K562 (cell line): ENCODE results near the gene ANKLE2. TPM values are rescaled to one million over a fixed set of nuclear protein-coding genes. Genes with fewer than 3 reads are reported as not detected.
A peak's percentile ranks its signal among the peaks of the same experiment; 100 is the strongest.

ENCODE experiments used
- COPS2 ChIP-seq: fragments of 450-650 bp; conservative IDR thresholded peaks from 2 replicates; pipeline ENCODE4 v1.6.1; 2016; ENCODE audit warnings: mild to moderate bottlenecking, moderate library complexity
- CXXC5 ChIP-seq: fragments of 250-450 bp; sonication (Bioruptor Pico); IDR thresholded peaks from 2 replicates; pipeline ENCODE4 v1.8.0; 2022; ENCODE audit warnings: inconsistent platforms, mild to moderate bottlenecking, moderate library complexity
- DMBX1 ChIP-seq: fragments of 250-450 bp; sonication (Bioruptor Pico); IDR thresholded peaks from 2 replicates; pipeline ENCODE4 v1.8.0; 2022; ENCODE audit warnings: inconsistent platforms, mild to moderate bottlenecking, moderate library complexity, borderline replicate concordance
- FOXP1 ChIP-seq: sonication (generic); formaldehyde crosslinking; IDR thresholded peaks from 2 replicates; pipeline ENCODE4 v1.8.0; 2022; ENCODE audit warnings: mild to moderate bottlenecking, missing genetic modification reagents
- HDAC1 ChIP-seq, 2 experiments: fragments of 450-650 bp; IDR thresholded peaks; 2 replicates each; pipeline ENCODE4 v1.6.1; 2016 to 2017; ENCODE audit warnings: inconsistent platforms in 1 of 2, mild to moderate bottlenecking in 1 of 2, moderate library complexity in 1 of 2
- HMG20B ChIP-seq: fragments of 250-450 bp; sonication (Bioruptor Pico); IDR thresholded peaks from 2 replicates; pipeline ENCODE4 v1.5.0; 2021; ENCODE audit warnings: mild to moderate bottlenecking
- HMGN3 ChIP-seq: IDR thresholded peaks from 2 replicates; pipeline ENCODE4 v1.6.1; 2011; ENCODE audit warnings: borderline replicate concordance, low read depth, mild to moderate bottlenecking, mixed read lengths, low read length; ENCODE audit not compliant: insufficient read length; ENCODE audit errors: extremely low read depth
- ILF3 ChIP-seq: fragments of 450-650 bp; IDR thresholded peaks from 2 replicates; pipeline ENCODE4 v1.6.1; 2018; ENCODE audit warnings: antibody characterized with exemption, mild to moderate bottlenecking, moderate library complexity, borderline replicate concordance
- NCOA6 ChIP-seq: fragments of 450-650 bp; IDR thresholded peaks from 2 replicates; pipeline ENCODE4 v1.6.1; 2017; ENCODE audit warnings: mild to moderate bottlenecking
- NCOR1 ChIP-seq: fragments of 450-650 bp; IDR thresholded peaks from 2 replicates; pipeline ENCODE4 v1.6.1; 2016; ENCODE audit warnings: mild to moderate bottlenecking, moderate library complexity
- NFIC ChIP-seq: fragments of 450-650 bp; IDR thresholded peaks from 2 replicates; pipeline ENCODE4 v1.6.1; 2017; ENCODE audit warnings: mild to moderate bottlenecking, inconsistent platforms
- PCBP2 ChIP-seq: fragments of 200-400 bp; formaldehyde crosslinking; IDR thresholded peaks from 2 replicates; pipeline ENCODE4 v1.6.1; 2018; ENCODE audit warnings: low read length, low read depth, mild to moderate bottlenecking, moderate library complexity; ENCODE audit not compliant: poor library complexity, severe bottlenecking
- POU5F1 ChIP-seq: fragments of 150-350 bp; IDR thresholded peaks from 2 replicates; pipeline ENCODE4 v1.6.1; 2014; ENCODE audit warnings: borderline replicate concordance, low read length, low read depth, mild to moderate bottlenecking; ENCODE audit not compliant: partially characterized antibody
- RB1 ChIP-seq: fragments of 450-650 bp; IDR thresholded peaks from 2 replicates; pipeline ENCODE4 v1.6.1; 2017; ENCODE audit warnings: low read depth, mild to moderate bottlenecking
- RBFOX2 ChIP-seq: fragments of 200-400 bp; formaldehyde crosslinking; IDR thresholded peaks from 2 replicates; pipeline ENCODE4 v1.6.1; 2017; ENCODE audit warnings: low read depth, mild to moderate bottlenecking, low read length, moderate library complexity
- RCOR1 ChIP-seq, 2 experiments: IDR thresholded peaks; 2 replicates each; pipeline ENCODE4 v1.6.1; 2012; ENCODE audit warnings: low read depth in 2 of 2, low read length in 2 of 2, borderline replicate concordance in 1 of 2, improper control_type of control experiment in 1 of 2
- RNF2 ChIP-seq: sonication (generic); IDR thresholded peaks from 2 replicates; pipeline ENCODE4 v1.6.1; 2016
- SAFB ChIP-seq: fragments of 200-400 bp; formaldehyde crosslinking; IDR thresholded peaks from 2 replicates; pipeline ENCODE4 v1.6.1; 2017; ENCODE audit warnings: low read depth, low read length, borderline replicate concordance
- SOX6 ChIP-seq: fragments of 450-650 bp; IDR thresholded peaks from 2 replicates; pipeline ENCODE4 v1.6.1; 2014; ENCODE audit warnings: mild to moderate bottlenecking
- SRSF1 ChIP-seq: fragments of 200-400 bp; formaldehyde crosslinking; IDR thresholded peaks from 2 replicates; pipeline ENCODE4 v1.6.1; 2017; ENCODE audit warnings: mild to moderate bottlenecking, low read depth, low read length, moderate library complexity
- TEAD4 ChIP-seq, 2 experiments: sonication (generic) in 1 of 2; formaldehyde crosslinking in 1 of 2; IDR thresholded peaks; 2 replicates each; pipeline versions ENCODE4 v1.6.1 to v1.8.0; 2012 to 2022; ENCODE audit warnings: borderline replicate concordance in 1 of 2, inconsistent platforms in 1 of 2, low read length in 1 of 2, mild to moderate bottlenecking in 1 of 2, missing genetic modification reagents in 1 of 2
- ZC3H11A ChIP-seq: IDR thresholded peaks from 2 replicates; pipeline ENCODE4 v1.6.1; 2012; ENCODE audit warnings: low read depth, low read length, improper control_type of control experiment
- ZKSCAN1 ChIP-seq: fragments of 150-350 bp; IDR thresholded peaks from 2 replicates; pipeline ENCODE4 v1.6.1; 2016; ENCODE audit warnings: low read depth, low read length
- ZNF511 ChIP-seq: sonication (generic); formaldehyde crosslinking; IDR thresholded peaks from 2 replicates; pipeline ENCODE4 v1.8.0; 2022; ENCODE audit warnings: mild to moderate bottlenecking, missing genetic modification reagents
- ZNF699 ChIP-seq: fragments of 250-450 bp; sonication (Bioruptor Pico); IDR thresholded peaks from 2 replicates; pipeline ENCODE4 v1.8.0; 2021; ENCODE audit warnings: mild to moderate bottlenecking, moderate library complexity; ENCODE audit not compliant: insufficient replicate concordance
- polyA plus RNA-seq, 8 experiments: library from polyadenylated mRNA; depleted of rRNA in 4 of 8; stranded (reverse) in 5 of 8; unstranded in 3 of 8; fragments of >200 nt; fragmentation: Nextera tagmentation in 2 of 8; fragmentation: Illumina TruSeq in 1 of 8; extraction: Ambion mirVana in 2 of 8; extraction: Trizol in 1 of 8; gene quantifications; 2 replicates each; pipeline versions ENCODE4 v1.2.1 to v1.2.3, GENCODE V29; 2011 to 2014; ENCODE audit warnings: inconsistent platforms in 1 of 8, missing spikeins in 1 of 8
- total RNA-seq, 7 experiments: library from RNA; depleted of rRNA in 6 of 7; stranded (reverse); fragments of >200 nt in 6 of 7; fragmentation: Illumina TruSeq in 2 of 7; extraction: Trizol in 2 of 7; gene quantifications; 2 replicates each; pipeline versions ENCODE4 v1.2.1 to v1.2.3, GENCODE V29; 2011 to 2021; ENCODE audit warnings: low replicate concordance in 1 of 7
- TF ChIP-seq, protein P1 (sequence below): fragments of 450-650 bp; formaldehyde crosslinking; IDR thresholded peaks from 2 replicates; pipeline ENCODE4 v1.4.0; 2020; ENCODE audit warnings: mild to moderate bottlenecking, mixed read lengths

The ANKLE2 gene
- total and polyA plus RNA-seq, 9 of the 15 experiments (the other 6 are each of a cell fraction or from before 2014, with no cell fraction given), result 3.2 to 57.7 (median 45.6) TPM

- no peak for TF ChIP-seq COPS2
- TF ChIP-seq RB1, result peak; percentile 81
- no peak for TF ChIP-seq SRSF1
- TF ChIP-seq RNF2, result peak; percentile 67; the same call in 1 of the 2 replicates
- no peak for TF ChIP-seq POU5F1
- TF ChIP-seq FOXP1, result peak; percentile 23; the same call in 1 of the 2 replicates
- no peak for TF ChIP-seq NCOA6
- TF ChIP-seq NFIC, result peak; percentile 21; the same call in 1 of the 2 replicates
- no peak for TF ChIP-seq NCOR1
- no peak for TF ChIP-seq ZNF699
- no peak for TF ChIP-seq ILF3
- TF ChIP-seq DMBX1 (CRISPR knock-in tag), result no peak
- TF ChIP-seq SAFB, result peak; percentile 25; the same call in 1 of the 2 replicates
- TF ChIP-seq CXXC5 (CRISPR knock-in tag), result peak; percentile 89
- TF ChIP-seq HDAC1 (IDR thresholded peaks at IDR 0.05), result peak in 1 of 2 experiments; percentile 61; a peak in 2 of 4 replicates
- TF ChIP-seq TEAD4 (IDR thresholded peaks at IDR 0.05; ENCODE audit: low read length), result no peak
- no peak for TF ChIP-seq TEAD4 (CRISPR knock-in tag; IDR thresholded peaks at IDR 0.05; ENCODE audit: borderline replicate concordance)
- TF ChIP-seq, protein P1, sequence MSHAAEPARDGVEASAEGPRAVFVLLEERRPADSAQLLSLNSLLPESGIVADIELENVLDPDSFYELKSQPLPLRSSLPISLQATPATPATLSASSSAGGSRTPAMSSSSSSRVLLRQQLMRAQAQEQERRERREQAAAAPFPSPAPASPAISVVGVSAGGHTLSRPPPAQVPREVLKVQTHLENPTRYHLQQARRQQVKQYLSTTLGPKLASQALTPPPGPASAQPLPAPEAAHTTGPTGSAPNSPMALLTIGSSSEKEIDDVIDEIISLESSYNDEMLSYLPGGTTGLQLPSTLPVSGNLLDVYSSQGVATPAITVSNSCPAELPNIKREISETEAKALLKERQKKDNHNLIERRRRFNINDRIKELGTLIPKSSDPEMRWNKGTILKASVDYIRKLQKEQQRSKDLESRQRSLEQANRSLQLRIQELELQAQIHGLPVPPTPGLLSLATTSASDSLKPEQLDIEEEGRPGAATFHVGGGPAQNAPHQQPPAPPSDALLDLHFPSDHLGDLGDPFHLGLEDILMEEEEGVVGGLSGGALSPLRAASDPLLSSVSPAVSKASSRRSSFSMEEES (CRISPR knock-in tag), result no peak
- TF ChIP-seq RBFOX2, result peak; percentile 93
- peak in 1 of 2 experiments; percentile 57; a peak in 1 of 4 replicates for TF ChIP-seq RCOR1 (IDR thresholded peaks at IDR 0.05; ENCODE audit: borderline replicate concordance in 1 of 2, low read depth in 2 of 2, low read length in 2 of 2)
- 0 out of 2 replicates have a peak, but pooled peaks have one; percentile 21 for TF ChIP-seq ZKSCAN1
- peak; percentile 73; the same call in 1 of the 2 replicates for TF ChIP-seq ZNF511
- no peak for TF ChIP-seq ZC3H11A
- no peak for TF ChIP-seq PCBP2
- TF ChIP-seq HMGN3, result no peak
- no peak for TF ChIP-seq HMG20B
- TF ChIP-seq SOX6, result peak; percentile 34; the same call in 1 of the 2 replicates
These were observed 420 bp upstream of the ANKLE2 start (continued) for GRCh38 chr12:132761921-132762583.
